GM19452 (cell line): ENCODE results near the gene NUDT12.

Experiments
- ATAC-seq: cut with Tn5 transposase; IDR thresholded peaks from one replicate; pipeline ENCODE4 v1.9.1; 2021; ENCODE audit not compliant: unreplicated experiment

NUDT12 gene

GRCh38 chr5:103562453-103563157 lies at the start of gene NUDT12:
Gene NUDT12 (minus strand): TSS chr5:103562789. CDS start chr5:103560248, 2,541 bp downstream.
- peak; percentile 87 for ATAC-seq

GRCh38 chr5:103607346-103607745 lies 44.8 kb upstream of the NUDT12 start:
- no peak for ATAC-seq

GRCh38 chr5:103605277-103605676 lies 42.7 kb upstream of the NUDT12 start:
- ATAC-seq: no peak

- ATAC-seq: no peak
Measured at GRCh38 chr5:103602438-103602837, 39.8 kb upstream of the NUDT12 start.

- ATAC-seq: no peak
Measured at GRCh38 chr5:103601314-103601713, 38.7 kb upstream of the NUDT12 start.

GRCh38 chr5:103600086-103600485 lies 37.5 kb upstream of the NUDT12 start:
- ATAC-seq: no peak

GRCh38 chr5:103598997-103599566 lies 36.5 kb upstream of the NUDT12 start:
- ATAC-seq: no peak

- ATAC-seq: no peak
Measured at GRCh38 chr5:103590221-103590620, 27.6 kb upstream of the NUDT12 start.

GRCh38 chr5:103589776-103590175 lies 27.2 kb upstream of the NUDT12 start:
- no peak for ATAC-seq

- ATAC-seq: no peak
Measured at GRCh38 chr5:103589357-103589756, 26.8 kb upstream of the NUDT12 start.

- ATAC-seq: no peak
Measured at GRCh38 chr5:103587185-103587748, 24.7 kb upstream of the NUDT12 start.

- ATAC-seq: no peak
Measured at GRCh38 chr5:103582364-103582763, 19.8 kb upstream of the NUDT12 start.

GRCh38 chr5:103573411-103573810 lies 10.8 kb upstream of the NUDT12 start:
- ATAC-seq: no peak

- no peak for ATAC-seq
Measured at GRCh38 chr5:103572454-103572853, 9.9 kb upstream of the NUDT12 start.

- no peak for ATAC-seq
Measured at GRCh38 chr5:103571730-103572129, 9.1 kb upstream of the NUDT12 start.

GRCh38 chr5:103569313-103570060 lies 6.9 kb upstream of the NUDT12 start:
- ATAC-seq: no peak

GRCh38 chr5:103565719-103566118 lies 3.1 kb upstream of the NUDT12 start:
- no peak for ATAC-seq

- peak; percentile 61 for ATAC-seq
Measured at GRCh38 chr5:103561685-103562452, 720 bp downstream of the NUDT12 start.

GRCh38 chr5:103560826-103561225 lies 1.8 kb downstream of the NUDT12 start:
- ATAC-seq: no peak

GRCh38 chr5:103546858-103547257 lies 15.7 kb downstream of the NUDT12 start:
- no peak for ATAC-seq

GRCh38 chr5:103542441-103542840 lies 20.1 kb downstream of the NUDT12 start:
- ATAC-seq: no peak
